Mesothelial cell of epicardium (in vitro differentiated cells): ENCODE data around the gene ENDOV. TPM values are rescaled to one million over a fixed set of nuclear protein-coding genes. Genes with fewer than 3 reads are reported as not detected.

ENCODE experiments used
- DNase-seq, 2 experiments: peaks; one replicate each; pipeline ENCODE4 v3.0.0; 2021; ENCODE audit warnings: low spot score in 2 of 2; ENCODE audit not compliant: unreplicated experiment in 2 of 2
- H3K27ac Mint-ChIP-seq: 2 replicates; pipeline ENCODE4 v1.8.0; 2021; ENCODE audit warnings: mixed read lengths
- H3K27me3 Mint-ChIP-seq: 2 replicates; pipeline ENCODE4 v1.8.0; 2021; ENCODE audit warnings: low read depth, mixed read lengths
- H3K36me3 Mint-ChIP-seq: 2 replicates; pipeline ENCODE4 v1.8.0; 2021; ENCODE audit warnings: mixed read lengths
- H3K4me1 Mint-ChIP-seq: 2 replicates; pipeline ENCODE4 v1.8.0; 2021; ENCODE audit warnings: mixed read lengths
- H3K4me3 Mint-ChIP-seq: 2 replicates; pipeline ENCODE4 v1.8.0; 2021; ENCODE audit warnings: mild to moderate bottlenecking, moderate library complexity, mixed read lengths
- H3K9me3 Mint-ChIP-seq: 2 replicates; pipeline ENCODE4 v1.8.0; 2021; ENCODE audit warnings: mixed read lengths
- CTCF ChIP-seq: fragments of 200-600 bp; sonication (generic); IDR thresholded peaks from one replicate; pipeline ENCODE4 v1.5.0; 2021; ENCODE audit warnings: antibody characterized with exemption; ENCODE audit not compliant: unreplicated experiment
- total RNA-seq: library from RNA; stranded (reverse); gene quantifications from 3 replicates; pipeline ENCODE4 v1.2.1, GENCODE V29; 2021

ENDOV gene
- total RNA-seq, 1 donor from 2014 or later = 43.0 TPM

DNA sequence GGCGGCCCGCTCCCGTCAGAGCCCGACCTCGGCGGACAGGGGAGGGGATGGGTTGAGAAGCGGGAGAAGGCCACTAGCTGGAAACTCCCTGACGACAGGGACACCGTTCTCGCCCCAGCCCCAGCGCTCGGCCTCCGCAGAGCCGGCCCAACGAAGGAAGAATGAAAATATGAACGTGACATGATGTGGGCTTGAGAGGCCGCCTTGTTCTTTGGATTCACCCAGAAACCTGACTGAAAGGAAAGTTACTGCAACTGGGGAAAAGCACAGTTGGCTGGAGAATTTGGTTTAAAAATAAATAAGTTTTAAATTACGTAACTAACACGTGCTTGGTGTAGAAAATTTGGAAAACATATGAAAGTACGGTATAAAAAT lies 40.4 kb downstream of the ENDOV start:
- peak overlapping the region; percentile 87 for H3K4me3 Mint-ChIP-seq
- H3K27ac Mint-ChIP-seq = peak overlapping the region; percentile 97
- no peak for TF ChIP-seq CTCF
- no peaks in the 10 kb centered on the region for H3K9me3 Mint-ChIP-seq
- DNase-seq = peak in 1 of 2 experiments; percentile 67
- no peaks in the 10 kb centered on the region for H3K36me3 Mint-ChIP-seq
- peaks cover 42% of the 10 kb centered on the region for H3K27me3 Mint-ChIP-seq
- peaks cover 18% of the 10 kb centered on the region for H3K4me1 Mint-ChIP-seq

DNA sequence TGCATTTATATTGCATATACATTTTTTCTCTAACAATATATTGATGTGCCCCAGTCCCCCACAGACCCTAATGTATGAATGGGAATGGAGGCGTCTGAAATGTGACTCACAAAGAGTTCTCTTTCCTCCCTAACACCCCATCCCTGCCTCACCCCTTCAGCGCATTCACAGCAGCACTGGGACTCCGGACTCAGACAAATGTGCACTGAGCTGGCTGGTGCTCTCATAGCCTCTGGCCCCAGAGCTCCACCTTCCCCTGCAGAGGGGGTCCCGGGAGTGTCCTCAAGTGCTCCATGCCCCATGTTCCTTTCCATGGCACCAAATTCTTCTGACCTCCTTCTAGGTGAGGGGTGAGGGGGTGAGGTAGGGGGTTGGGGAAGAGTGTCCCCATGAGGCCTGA lies 40.8 kb downstream of the ENDOV start:
- no peaks in the 10 kb centered on the region for H3K36me3 Mint-ChIP-seq
- TF ChIP-seq CTCF = no peak
- DNase-seq = no peak
- peak overlapping the region; percentile 87 for H3K4me3 Mint-ChIP-seq
- peaks cover 45% of the 10 kb centered on the region for H3K27me3 Mint-ChIP-seq
- no peaks in the 10 kb centered on the region for H3K9me3 Mint-ChIP-seq
- H3K27ac Mint-ChIP-seq = peak overlapping the region; percentile 97
- peaks cover 18% of the 10 kb centered on the region for H3K4me1 Mint-ChIP-seq

GRCh38 chr17:80456465-80457235 lies 41.7 kb downstream of the ENDOV start:
- Mint-ChIP-seq H3K4me1 (peaks cover 18% of the 10 kb centered on the region), H3K4me3 (peak overlapping the region; percentile 13), H3K36me3 (no peaks in the 10 kb centered on the region), H3K27ac (no peak overlapping the region), H3K27me3 (peaks cover 53% of the 10 kb centered on the region), H3K9me3 (no peaks in the 10 kb centered on the region)
- TF ChIP-seq CTCF = no peak
- no peak for DNase-seq

- H3K4me1 Mint-ChIP-seq = peaks cover 18% of the 10 kb centered on the region
- no peak overlapping the region for H3K27ac Mint-ChIP-seq
- no peak for TF ChIP-seq CTCF
- no peak for DNase-seq
- no peaks in the 10 kb centered on the region for H3K9me3 Mint-ChIP-seq
- H3K27me3 Mint-ChIP-seq = peaks cover 59% of the 10 kb centered on the region
- no peaks in the 10 kb centered on the region for H3K36me3 Mint-ChIP-seq
- no peak overlapping the region for H3K4me3 Mint-ChIP-seq
These were observed 42.4 kb downstream of the ENDOV start for GRCh38 chr17:80457236-80457856.

DNA sequence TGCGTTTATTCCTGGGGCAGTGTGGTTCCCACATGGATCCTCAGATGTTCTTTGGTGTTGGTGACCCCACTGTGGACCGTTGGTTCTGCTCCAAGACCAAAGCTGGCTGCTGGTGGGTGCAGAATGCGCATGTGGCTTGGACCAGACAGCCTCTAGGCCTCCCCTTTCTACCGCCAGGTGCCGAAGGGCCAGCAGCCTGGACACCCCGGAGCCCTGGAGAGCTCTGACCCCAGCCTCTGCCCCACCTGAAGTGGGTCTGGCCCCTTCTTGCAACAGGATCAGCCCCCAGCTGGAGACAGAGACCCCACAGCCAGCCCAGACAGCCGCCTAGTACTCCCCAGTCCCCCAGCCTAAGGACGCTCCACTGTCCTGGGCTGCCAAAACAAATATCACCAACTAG lies 43.0 kb downstream of the ENDOV start:
- Mint-ChIP-seq H3K4me3 (no peak overlapping the region), H3K27ac (no peak overlapping the region), H3K36me3 (no peaks in the 10 kb centered on the region), H3K4me1 (peaks cover 18% of the 10 kb centered on the region), H3K9me3 (no peaks in the 10 kb centered on the region), H3K27me3 (peaks cover 64% of the 10 kb centered on the region)
- no peak for DNase-seq
- TF ChIP-seq CTCF = no peak
